22Rv1 (cell line): ENCODE results near the gene C6orf15.

Experiments
- CTCF ChIP-seq: fragments of 450-650 bp; IDR thresholded peaks from 2 replicates; pipeline ENCODE4 v1.5.1; 2017; ENCODE audit warnings: mild to moderate bottlenecking
- ZFX ChIP-seq: fragments of 450-650 bp; IDR thresholded peaks from 2 replicates; pipeline ENCODE4 v1.6.1; 2017; ENCODE audit warnings: antibody characterized with exemption, borderline replicate concordance

- no peak for TF ChIP-seq CTCF
- TF ChIP-seq ZFX: no peak
Measured at GRCh38 chr6:31103136-31103535, 9.2 kb downstream of the C6orf15 start.
